Natural killer cell (primary cell): ENCODE data around the gene SLC6A16. TPM values are rescaled to one million over a fixed set of nuclear protein-coding genes. Genes with fewer than 3 reads are reported as not detected.

ENCODE experiments used
- ATAC-seq, 3 donors: fragments of 150-1000 bp in 2 of 3; fragments of 200-7000 bp in 1 of 3; cut with Tn5 transposase; 1 replicate in 1 of 3; 2 replicates in 2 of 3; pipeline ENCODE4 v1.10.0; 2021; ENCODE audit warnings: mild to moderate bottlenecking in 2 of 3, moderate library complexity in 2 of 3
- DNase-seq, 2 donors: peaks; one replicate each; pipeline versions ENCODE4 v3.0.0 to v3.0.0-alpha.2; 2013 to 2021; ENCODE audit warnings: mixed read lengths in 1 of 2
- H3K27ac ChIP-seq: one replicate; pipeline ENCODE4 v1.5.1; 2013; ENCODE audit warnings: mild to moderate bottlenecking, low read length
- H3K27me3 ChIP-seq: one replicate; pipeline ENCODE4 v1.6.1; 2013; ENCODE audit warnings: low read length; ENCODE audit not compliant: control insufficient read depth, insufficient read depth
- H3K36me3 ChIP-seq: one replicate; pipeline ENCODE4 v1.6.1; 2013; ENCODE audit warnings: low read length; ENCODE audit not compliant: control insufficient read depth, insufficient read depth
- H3K4me1 ChIP-seq: one replicate; pipeline ENCODE4 v1.6.1; 2013; ENCODE audit warnings: low read length; ENCODE audit not compliant: control insufficient read depth, insufficient read depth
- H3K4me3 ChIP-seq: one replicate; pipeline ENCODE4 v1.5.1; 2013; ENCODE audit warnings: low read length
- H3K9me3 ChIP-seq: one replicate; pipeline ENCODE4 v1.6.1; 2013; ENCODE audit warnings: low read length; ENCODE audit not compliant: control insufficient read depth, insufficient read depth
- H3K27ac Mint-ChIP-seq, 2 donors: one replicate each; pipeline ENCODE4 v1.8.0; 2022; ENCODE audit warnings: mild to moderate bottlenecking in 2 of 2, mixed read lengths in 2 of 2, moderate library complexity in 1 of 2
- H3K27me3 Mint-ChIP-seq, 2 donors: one replicate each; pipeline ENCODE4 v1.8.0; 2022; ENCODE audit warnings: low read depth in 2 of 2, mixed read lengths in 2 of 2
- H3K36me3 Mint-ChIP-seq: one replicate; pipeline ENCODE4 v1.8.0; 2022; ENCODE audit warnings: mixed read lengths
- H3K4me1 Mint-ChIP-seq, 2 donors: one replicate each; pipeline ENCODE4 v1.8.0; 2022; ENCODE audit warnings: mixed read lengths in 2 of 2
- H3K4me3 Mint-ChIP-seq: one replicate; pipeline ENCODE4 v1.8.0; 2022; ENCODE audit warnings: mild to moderate bottlenecking, moderate library complexity, mixed read lengths
- H3K9me3 Mint-ChIP-seq, 2 donors: one replicate each; pipeline ENCODE4 v1.8.0; 2022; ENCODE audit warnings: mixed read lengths in 2 of 2
- WGBS: methylation state at CpG from one replicate; pipeline ENCODE4 v1.1.7; 2013; ENCODE audit warnings: missing lambda C conversion rate; ENCODE audit not compliant: insufficient coverage; 5-methylcytosine and 5-hydroxymethylcytosine counted together
- intact Hi-C: fragments of 100-400 bp; cut with micrococcal nuclease; formaldehyde crosslinking; loops from one replicate; pipeline ENCODE4 v1.14.2; 2022
- total RNA-seq, 4 donors: library from RNA; stranded (reverse); fragments of 120-200 nt in 1 of 4; gene quantifications; one replicate each; pipeline versions ENCODE4 v1.2.3 to v1.2.4, GENCODE V29; 2013 to 2022
- TF ChIP-seq, protein P1 (sequence below): fragments of 200-600 bp; IDR thresholded peaks from one replicate; pipeline ENCODE4 v1.8.0; 2022; ENCODE audit warnings: antibody characterized with exemption

SLC6A16 gene
- total RNA-seq, 3 donors from 2014 or later (not counting 1 experiment from before 2014, with no cell fraction given): 7.2 to 11.5 (median 10.8) TPM

DNA sequence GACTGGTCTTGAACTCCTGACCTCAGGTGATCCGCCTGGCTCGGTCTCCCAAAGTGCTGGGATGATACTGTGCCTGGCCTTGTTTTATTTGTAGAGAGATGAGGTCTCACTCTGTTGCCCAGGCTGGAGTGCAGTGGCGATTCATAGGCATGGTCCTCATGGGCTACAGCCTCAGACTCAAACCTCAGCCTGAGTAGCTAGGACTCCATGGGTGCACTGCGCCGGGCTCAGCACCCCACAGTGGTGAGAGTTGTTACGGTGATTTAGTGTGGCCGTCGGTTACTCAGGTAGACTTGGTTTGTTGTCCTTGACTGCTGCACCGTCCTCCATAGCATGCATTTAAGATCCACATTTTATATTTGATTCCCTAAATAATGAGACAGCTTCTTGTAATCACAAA is 80.7 kb downstream of the SLC6A16 start:
- TF ChIP-seq, protein P1, sequence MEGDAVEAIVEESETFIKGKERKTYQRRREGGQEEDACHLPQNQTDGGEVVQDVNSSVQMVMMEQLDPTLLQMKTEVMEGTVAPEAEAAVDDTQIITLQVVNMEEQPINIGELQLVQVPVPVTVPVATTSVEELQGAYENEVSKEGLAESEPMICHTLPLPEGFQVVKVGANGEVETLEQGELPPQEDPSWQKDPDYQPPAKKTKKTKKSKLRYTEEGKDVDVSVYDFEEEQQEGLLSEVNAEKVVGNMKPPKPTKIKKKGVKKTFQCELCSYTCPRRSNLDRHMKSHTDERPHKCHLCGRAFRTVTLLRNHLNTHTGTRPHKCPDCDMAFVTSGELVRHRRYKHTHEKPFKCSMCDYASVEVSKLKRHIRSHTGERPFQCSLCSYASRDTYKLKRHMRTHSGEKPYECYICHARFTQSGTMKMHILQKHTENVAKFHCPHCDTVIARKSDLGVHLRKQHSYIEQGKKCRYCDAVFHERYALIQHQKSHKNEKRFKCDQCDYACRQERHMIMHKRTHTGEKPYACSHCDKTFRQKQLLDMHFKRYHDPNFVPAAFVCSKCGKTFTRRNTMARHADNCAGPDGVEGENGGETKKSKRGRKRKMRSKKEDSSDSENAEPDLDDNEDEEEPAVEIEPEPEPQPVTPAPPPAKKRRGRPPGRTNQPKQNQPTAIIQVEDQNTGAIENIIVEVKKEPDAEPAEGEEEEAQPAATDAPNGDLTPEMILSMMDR: no peak
- DNase-seq: no peak
- H3K27ac ChIP-seq: no peak overlapping the region
- no peak for ATAC-seq
- Mint-ChIP-seq H3K27ac (no peak overlapping the region), H3K9me3 (no peaks in the 10 kb centered on the region), H3K4me3 (no peak overlapping the region), H3K27me3 (no peaks in the 10 kb centered on the region), H3K4me1 (no peaks in the 10 kb centered on the region), H3K36me3 (no peaks in the 10 kb centered on the region)
- intact Hi-C loops: no loop called here
- H3K36me3 ChIP-seq: no peaks in the 10 kb centered on the region
- H3K27me3 ChIP-seq: no peaks in the 10 kb centered on the region
- WGBS: 90% methylated on average over 9 of the region's 9 CpGs
- no peak overlapping the region for H3K4me3 ChIP-seq
- no peaks in the 10 kb centered on the region for H3K4me1 ChIP-seq
- no peaks in the 10 kb centered on the region for H3K9me3 ChIP-seq

DNA sequence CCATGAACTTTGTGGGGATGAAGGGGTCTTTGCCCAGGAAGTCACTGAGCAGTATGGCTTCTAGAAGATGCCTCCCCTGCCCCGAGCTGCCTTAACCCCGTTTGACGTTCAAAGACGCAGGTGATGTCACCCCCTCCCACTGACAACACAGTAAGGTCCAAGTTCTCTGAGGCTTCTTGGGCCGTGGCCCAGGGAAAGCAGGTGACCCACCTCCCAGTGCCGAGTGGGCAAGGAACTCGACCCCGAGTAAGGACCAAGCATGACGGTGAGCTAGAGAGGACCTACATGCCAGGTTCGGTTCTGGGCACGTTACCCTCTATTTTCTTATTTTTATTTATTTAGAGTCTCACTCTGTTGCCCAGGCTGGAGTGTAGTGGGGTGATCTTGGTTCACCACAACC is 81.3 kb downstream of the SLC6A16 start:
- H3K27me3 Mint-ChIP-seq: peaks cover 0 to 3% of the 10 kb centered on the region in 2 donors
- WGBS: 95% methylated on average over 8 of the region's 11 CpGs
- Histone ChIP-seq H3K4me3 (no peak overlapping the region), H3K9me3 (no peaks in the 10 kb centered on the region), H3K27ac (no peak overlapping the region), H3K36me3 (no peaks in the 10 kb centered on the region), H3K4me1 (no peaks in the 10 kb centered on the region), H3K27me3 (no peaks in the 10 kb centered on the region)
- H3K4me1 Mint-ChIP-seq: no peaks in the 10 kb centered on the region
- no peaks in the 10 kb centered on the region for H3K36me3 Mint-ChIP-seq
- TF ChIP-seq, protein P1: no peak
- no peak for DNase-seq
- H3K4me3 Mint-ChIP-seq: no peak overlapping the region
- no peaks in the 10 kb centered on the region for H3K9me3 Mint-ChIP-seq
- intact Hi-C loops: no loop called here
- ATAC-seq: no peak
- H3K27ac Mint-ChIP-seq: no peak overlapping the region

DNA sequence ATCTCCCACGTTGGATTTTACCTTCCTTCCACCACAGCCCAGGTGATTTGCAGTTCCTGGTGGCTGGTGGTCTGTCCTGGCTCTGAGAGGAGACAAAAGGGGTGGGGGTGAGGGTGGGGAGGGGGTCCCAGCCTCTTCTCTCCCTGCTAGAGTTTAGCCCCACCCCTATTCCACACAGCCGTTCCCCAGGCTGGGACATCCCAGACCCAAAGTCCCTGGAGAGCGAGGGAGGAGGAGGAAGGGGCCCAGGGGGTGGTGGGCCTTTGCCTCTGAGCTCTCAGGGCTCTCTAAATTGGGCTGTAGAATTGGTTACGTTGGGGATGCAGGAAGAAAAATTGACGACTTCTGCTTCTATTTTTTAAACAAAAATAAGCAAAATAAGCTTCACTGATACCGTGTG is 81.9 kb downstream of the SLC6A16 start:
- H3K4me1 ChIP-seq: no peaks in the 10 kb centered on the region
- no peaks in the 10 kb centered on the region for H3K36me3 ChIP-seq
- Mint-ChIP-seq H3K27me3 (peaks cover 0 to 9% of the 10 kb centered on the region in 2 donors), H3K4me1 (no peaks in the 10 kb centered on the region), H3K9me3 (no peaks in the 10 kb centered on the region), H3K36me3 (no peaks in the 10 kb centered on the region), H3K4me3 (no peak overlapping the region), H3K27ac (no peak overlapping the region)
- H3K9me3 ChIP-seq: no peaks in the 10 kb centered on the region
- ATAC-seq (no peak), DNase-seq (no peak)
- no peak overlapping the region for H3K4me3 ChIP-seq
- WGBS: 74% methylated on average over 4 of the region's 6 CpGs
- intact Hi-C loops: no loop called here
- TF ChIP-seq, protein P1: no peak
- no peak overlapping the region for H3K27ac ChIP-seq
- no peaks in the 10 kb centered on the region for H3K27me3 ChIP-seq

DNA sequence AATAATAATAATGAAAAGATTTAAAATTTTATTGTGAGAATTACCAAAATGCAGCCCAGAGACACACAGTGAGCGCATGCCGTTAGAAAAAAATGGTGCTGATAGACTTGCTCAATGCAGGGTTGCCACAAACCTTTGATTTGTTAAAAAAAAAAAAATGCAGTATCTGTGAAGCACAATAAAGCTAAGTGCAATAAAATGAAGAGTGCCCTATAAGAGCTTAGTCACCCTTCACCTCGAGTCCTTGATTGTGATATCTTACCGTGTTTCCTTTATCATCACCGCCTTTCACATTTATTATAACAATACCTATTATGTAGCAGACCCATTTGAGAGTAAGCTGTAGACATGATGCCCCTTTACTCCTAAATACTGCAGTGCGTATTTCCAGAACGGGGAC is 83.2 kb downstream of the SLC6A16 start:
- 88% methylated on average over 7 of the region's 7 CpGs for WGBS
- H3K4me1 ChIP-seq: no peaks in the 10 kb centered on the region

More for the DNA sequence above, 83.2 kb downstream of the SLC6A16 start:
- Histone ChIP-seq H3K9me3 (no peaks in the 10 kb centered on the region), H3K27me3 (no peaks in the 10 kb centered on the region), H3K36me3 (no peaks in the 10 kb centered on the region), H3K27ac (no peak overlapping the region), H3K4me3 (no peak overlapping the region)
- Mint-ChIP-seq H3K4me3 (no peak overlapping the region), H3K36me3 (no peaks in the 10 kb centered on the region), H3K9me3 (no peaks in the 10 kb centered on the region), H3K27me3 (peaks cover 4 to 14% of the 10 kb centered on the region in 2 donors), H3K4me1 (no peaks in the 10 kb centered on the region), H3K27ac (no peak overlapping the region)
- ATAC-seq (no peak), DNase-seq (no peak)
- intact Hi-C loops: no loop called here
- TF ChIP-seq, protein P1: no peak
